GM12892 (cell line): ENCODE results near the gene MAP4.

Experiments used
- POLR2A ChIP-seq: IDR thresholded peaks from 2 replicates; pipeline ENCODE4 v1.6.1; 2011; ENCODE audit warnings: low read depth, low read length, control low read depth
- POLR2AphosphoS5 ChIP-seq: IDR thresholded peaks from 2 replicates; pipeline ENCODE4 v1.6.1; 2011; ENCODE audit warnings: low read depth, low read length, control low read depth
- TAF1 ChIP-seq: IDR thresholded peaks from 2 replicates; pipeline ENCODE4 v1.6.1; 2011; ENCODE audit warnings: low read depth, mild to moderate bottlenecking, control low read depth, low read length, borderline replicate concordance

- no peak for TF ChIP-seq POLR2A
- TF ChIP-seq POLR2AphosphoS5, result no peak
- TF ChIP-seq TAF1, result no peak
Observed at GRCh38 chr3:47836986-47837385, 179.2 kb downstream of the MAP4 start.
